HepG2 (cell line): ENCODE data around the gene MOK. TPM values are rescaled to one million over a fixed set of nuclear protein-coding genes. Genes with fewer than 3 reads are reported as not detected.

Source experiments
- CSRNP1 ChIP-seq: sonication (generic); formaldehyde crosslinking; IDR thresholded peaks from 2 replicates; pipeline ENCODE4 v1.8.1; 2023; ENCODE audit warnings: mild to moderate bottlenecking, missing genetic modification reagents
- FOXA3 ChIP-seq: IDR thresholded peaks from 2 replicates; pipeline ENCODE4 v1.6.1; 2016; ENCODE audit warnings: missing genetic modification reagents, missing compliant biosample characterization
- HNF4A ChIP-seq: sonication (generic); formaldehyde crosslinking; IDR thresholded peaks from 2 replicates; pipeline ENCODE4 v1.4.0; 2020; ENCODE audit warnings: missing genetic modification reagents
- MED1 ChIP-seq: sonication (generic); formaldehyde crosslinking; IDR thresholded peaks from 2 replicates; pipeline ENCODE4 v1.4.0; 2020; ENCODE audit warnings: missing genetic modification reagents
- PHF8 ChIP-seq: sonication (generic); formaldehyde crosslinking; IDR thresholded peaks from 2 replicates; pipeline ENCODE4 v1.5.0; 2020; ENCODE audit warnings: missing genetic modification reagents
- PPARG ChIP-seq: conservative IDR thresholded peaks from 2 replicates; pipeline ENCODE4 v1.6.1; 2016; ENCODE audit warnings: missing biosample characterization, missing genetic modification reagents
- STAG1 ChIP-seq: sonication (generic); formaldehyde crosslinking; IDR thresholded peaks from 2 replicates; pipeline ENCODE4 v1.4.0; 2020; ENCODE audit warnings: missing genetic modification reagents
- TAF1 ChIP-seq: sonication (generic); formaldehyde crosslinking; IDR thresholded peaks from 2 replicates; pipeline ENCODE4 v1.4.0; 2020; ENCODE audit warnings: missing genetic modification reagents
- U2AF2 ChIP-seq: fragments of 200-400 bp; formaldehyde crosslinking; IDR thresholded peaks from 2 replicates; pipeline ENCODE4 v1.6.1; 2017; ENCODE audit warnings: low read depth, mild to moderate bottlenecking, low read length
- YY1 ChIP-seq: IDR thresholded peaks from 2 replicates; pipeline ENCODE4 v1.6.1; 2011; ENCODE audit warnings: low read length, low read depth, moderate library complexity, mild to moderate bottlenecking; ENCODE audit not compliant: insufficient read depth, insufficient replicate concordance
- ZFP41 ChIP-seq: sonication (generic); formaldehyde crosslinking; IDR thresholded peaks from 2 replicates; pipeline ENCODE4 v1.4.0; 2020; ENCODE audit warnings: mild to moderate bottlenecking, missing genetic modification reagents, borderline replicate concordance
- ZHX2 ChIP-seq, 2 experiments: sonication (generic) in 1 of 2; formaldehyde crosslinking in 1 of 2; IDR thresholded peaks; 2 replicates each; pipeline versions ENCODE4 v1.6.1 to v1.9.0; 2014 to 2022; ENCODE audit warnings: antibody characterized with exemption in 1 of 2, borderline replicate concordance in 1 of 2, inconsistent platforms in 1 of 2, low read depth in 1 of 2, missing genetic modification reagents in 1 of 2
- ZNF691 ChIP-seq: sonication (generic); formaldehyde crosslinking; IDR thresholded peaks from 2 replicates; pipeline ENCODE4 v1.4.0; 2020; ENCODE audit warnings: missing genetic modification reagents, low read depth, mild to moderate bottlenecking, borderline replicate concordance
- polyA plus RNA-seq, 8 experiments: library from polyadenylated mRNA; depleted of rRNA in 3 of 8; stranded (reverse) in 7 of 8; unstranded in 1 of 8; fragments of >200 nt; fragmentation: Illumina TruSeq in 4 of 8; extraction: Trizol in 4 of 8; gene quantifications; 2 replicates each; pipeline versions ENCODE4 v1.2.1 to v1.2.3, GENCODE V29; 2011 to 2016; ENCODE audit warnings: low read depth in 4 of 8, missing spikeins in 1 of 8, mixed read lengths in 1 of 8; ENCODE audit not compliant: insufficient read depth in 1 of 8
- total RNA-seq, 5 experiments: library from RNA; depleted of rRNA; stranded (reverse); fragments of >200 nt; fragmentation: Illumina TruSeq; extraction: Trizol; gene quantifications; 2 replicates each; pipeline ENCODE4 v1.2.3, GENCODE V29; 2016; ENCODE audit warnings: low read depth in 1 of 5
- TF ChIP-seq, protein P1 (sequence below): sonication (generic); IDR thresholded peaks from 2 replicates; pipeline ENCODE4 v1.6.1; 2016; ENCODE audit warnings: low read depth, borderline replicate concordance
- TF ChIP-seq, protein P2 (sequence below): sonication (generic); formaldehyde crosslinking; IDR thresholded peaks from 2 replicates; pipeline ENCODE4 v1.5.0; 2020; ENCODE audit warnings: mild to moderate bottlenecking, missing genetic modification reagents, moderate library complexity

MOK gene
- total and polyA plus RNA-seq, 2 of the 13 experiments (the other 11 are each of a cell fraction or from before 2014, with no cell fraction given), result 15.3 to 16.9 TPM

GRCh38 chr14:102317564-102318248, 12.7 kb upstream of the MOK start (continued):
- TF ChIP-seq TAF1 (CRISPR knock-in tag) (peak; percentile 8; the same call in 1 of the 2 replicates), CSRNP1 (CRISPR knock-in tag) (peak; percentile 30; the same call in 1 of the 2 replicates), PHF8 (CRISPR knock-in tag) (0 out of 2 replicates have a peak, but pooled peaks have one; percentile 11), U2AF2 (no peak), HNF4A (no peak), MED1 (CRISPR knock-in tag) (0 out of 2 replicates have a peak, but pooled peaks have one; percentile 35), STAG1 (CRISPR knock-in tag) (peak; percentile 72), ZHX2 (IDR thresholded peaks at IDR 0.05; ENCODE audit: low read depth) (0 out of 2 replicates have a peak, but pooled peaks have one; percentile 17), ZHX2 (CRISPR knock-in tag; IDR thresholded peaks at IDR 0.05; ENCODE audit: borderline replicate concordance) (no peak), ZFP41 (CRISPR knock-in tag) (no peak), YY1 (peak; percentile 86), FOXA3 (CRISPR knock-in tag) (peak; percentile 41; the same call in 1 of the 2 replicates), PPARG (CRISPR knock-in tag) (0 out of 2 replicates have a peak, but pooled peaks have one; percentile 34), ZNF691 (CRISPR knock-in tag) (no peak)
- TF ChIP-seq, protein P1, sequence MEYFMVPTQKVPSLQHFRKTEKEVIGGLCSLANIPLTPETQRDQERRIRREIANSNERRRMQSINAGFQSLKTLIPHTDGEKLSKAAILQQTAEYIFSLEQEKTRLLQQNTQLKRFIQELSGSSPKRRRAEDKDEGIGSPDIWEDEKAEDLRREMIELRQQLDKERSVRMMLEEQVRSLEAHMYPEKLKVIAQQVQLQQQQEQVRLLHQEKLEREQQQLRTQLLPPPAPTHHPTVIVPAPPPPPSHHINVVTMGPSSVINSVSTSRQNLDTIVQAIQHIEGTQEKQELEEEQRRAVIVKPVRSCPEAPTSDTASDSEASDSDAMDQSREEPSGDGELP, result peak; percentile 38; the same call in 1 of the 2 replicates
- TF ChIP-seq, protein P2, sequence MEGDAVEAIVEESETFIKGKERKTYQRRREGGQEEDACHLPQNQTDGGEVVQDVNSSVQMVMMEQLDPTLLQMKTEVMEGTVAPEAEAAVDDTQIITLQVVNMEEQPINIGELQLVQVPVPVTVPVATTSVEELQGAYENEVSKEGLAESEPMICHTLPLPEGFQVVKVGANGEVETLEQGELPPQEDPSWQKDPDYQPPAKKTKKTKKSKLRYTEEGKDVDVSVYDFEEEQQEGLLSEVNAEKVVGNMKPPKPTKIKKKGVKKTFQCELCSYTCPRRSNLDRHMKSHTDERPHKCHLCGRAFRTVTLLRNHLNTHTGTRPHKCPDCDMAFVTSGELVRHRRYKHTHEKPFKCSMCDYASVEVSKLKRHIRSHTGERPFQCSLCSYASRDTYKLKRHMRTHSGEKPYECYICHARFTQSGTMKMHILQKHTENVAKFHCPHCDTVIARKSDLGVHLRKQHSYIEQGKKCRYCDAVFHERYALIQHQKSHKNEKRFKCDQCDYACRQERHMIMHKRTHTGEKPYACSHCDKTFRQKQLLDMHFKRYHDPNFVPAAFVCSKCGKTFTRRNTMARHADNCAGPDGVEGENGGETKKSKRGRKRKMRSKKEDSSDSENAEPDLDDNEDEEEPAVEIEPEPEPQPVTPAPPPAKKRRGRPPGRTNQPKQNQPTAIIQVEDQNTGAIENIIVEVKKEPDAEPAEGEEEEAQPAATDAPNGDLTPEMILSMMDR (CRISPR knock-in tag), result peak; percentile 66
